ENCODE data around the gene NCBP2L.

Gene NCBP2L

GRCh38 chrX:107739541-107739940 is 38.0 kb upstream of the NCBP2L start:
- TF ChIP-seq MAX (IDR thresholded peaks at IDR 0.05) (no peak), EP300 (IDR thresholded peaks at IDR 0.05; ENCODE audit: borderline replicate concordance) (no peak), TEAD4 (IDR thresholded peaks at IDR 0.05) (no peak), REST (IDR thresholded peaks at IDR 0.05; ENCODE audit: low read depth) (no peak), USF1 (IDR thresholded peaks at IDR 0.05) (no peak), EGR1 (IDR thresholded peaks at IDR 0.05) (no peak), FOXM1 (IDR thresholded peaks at IDR 0.05; ENCODE audit: borderline replicate concordance, low read depth) (no peak), CREB1 (IDR thresholded peaks at IDR 0.05; ENCODE audit: low read depth) (no peak), TAF1 (IDR thresholded peaks at IDR 0.05; ENCODE audit: low read depth) (no peak), RAD21 (IDR thresholded peaks at IDR 0.05; ENCODE audit: low read depth) (no peak), CEBPB (IDR thresholded peaks at IDR 0.05) (no peak), YY1 (IDR thresholded peaks at IDR 0.05; ENCODE audit: low read depth) (no peak)

- TF ChIP-seq REST (IDR thresholded peaks at IDR 0.05; ENCODE audit: low read depth) (no peak), NFIC (IDR thresholded peaks at IDR 0.05) (no peak), TCF12 (IDR thresholded peaks at IDR 0.05; ENCODE audit: low read depth) (no peak), FOXM1 (IDR thresholded peaks at IDR 0.05; ENCODE audit: borderline replicate concordance, low read depth) (no peak), ZBTB7A (IDR thresholded peaks at IDR 0.05; ENCODE audit: low read depth) (no peak), MAX (IDR thresholded peaks at IDR 0.05) (no peak), CEBPB (IDR thresholded peaks at IDR 0.05) (no peak)
These were observed 36.1 kb upstream of the NCBP2L start for GRCh38 chrX:107741404-107741790.

- TF ChIP-seq FOXM1 (IDR thresholded peaks at IDR 0.05; ENCODE audit: borderline replicate concordance, low read depth), result no peak
- no peak for TF ChIP-seq TAF1 (IDR thresholded peaks at IDR 0.05; ENCODE audit: low read depth)
- TF ChIP-seq USF1 (IDR thresholded peaks at IDR 0.05), result no peak
- TF ChIP-seq RAD21 (IDR thresholded peaks at IDR 0.05; ENCODE audit: low read depth), result no peak
- no peak for TF ChIP-seq CEBPB (IDR thresholded peaks at IDR 0.05)
- TF ChIP-seq TCF12 (IDR thresholded peaks at IDR 0.05; ENCODE audit: low read depth), result no peak
These were observed 34.8 kb upstream of the NCBP2L start for GRCh38 chrX:107742700-107743191.

GRCh38 chrX:107743995-107744394 is 33.5 kb upstream of the NCBP2L start:
- TF ChIP-seq TCF12 (IDR thresholded peaks at IDR 0.05; ENCODE audit: low read depth), result no peak
- no peak for TF ChIP-seq YY1 (IDR thresholded peaks at IDR 0.05; ENCODE audit: low read depth)
- TF ChIP-seq TEAD4 (IDR thresholded peaks at IDR 0.05), result no peak
- no peak for TF ChIP-seq REST (IDR thresholded peaks at IDR 0.05; ENCODE audit: low read depth)

GRCh38 chrX:107744868-107745267 is 32.7 kb upstream of the NCBP2L start:
- no peak for TF ChIP-seq EP300 (IDR thresholded peaks at IDR 0.05; ENCODE audit: borderline replicate concordance)
- no peak for TF ChIP-seq NFIC (IDR thresholded peaks at IDR 0.05)
- no peak for TF ChIP-seq REST (IDR thresholded peaks at IDR 0.05; ENCODE audit: low read depth)
- TF ChIP-seq CREB1 (IDR thresholded peaks at IDR 0.05; ENCODE audit: low read depth), result no peak
- TF ChIP-seq EGR1 (IDR thresholded peaks at IDR 0.05), result no peak
- TF ChIP-seq FOXM1 (IDR thresholded peaks at IDR 0.05; ENCODE audit: borderline replicate concordance, low read depth), result no peak
- TF ChIP-seq CEBPB (IDR thresholded peaks at IDR 0.05), result no peak
- no peak for TF ChIP-seq USF1 (IDR thresholded peaks at IDR 0.05)
- no peak for TF ChIP-seq TEAD4 (IDR thresholded peaks at IDR 0.05)
- TF ChIP-seq MAX (IDR thresholded peaks at IDR 0.05), result no peak
- TF ChIP-seq ZBTB7A (IDR thresholded peaks at IDR 0.05; ENCODE audit: low read depth), result no peak
- TF ChIP-seq TCF12 (IDR thresholded peaks at IDR 0.05; ENCODE audit: low read depth), result no peak
- TF ChIP-seq RAD21 (IDR thresholded peaks at IDR 0.05; ENCODE audit: low read depth), result no peak
- TF ChIP-seq TAF1 (IDR thresholded peaks at IDR 0.05; ENCODE audit: low read depth), result no peak
- TF ChIP-seq YY1 (IDR thresholded peaks at IDR 0.05; ENCODE audit: low read depth), result no peak
